Measurements from ENCODE around the gene EWSR1.

EWSR1 gene

GRCh38 chr22:29319072-29319471 is 51.0 kb downstream of the EWSR1 start:
- no peaks in the 10 kb centered on the region for H4K20me1 ChIP-seq (ENCODE audit: insufficient read depth, low read length, poor library complexity, severe bottlenecking)
- no peak overlapping the region for H3K4me3 ChIP-seq (ENCODE audit: low read length, poor library complexity, severe bottlenecking)
- no peak overlapping the region for H3K9ac ChIP-seq (ENCODE audit: low read depth, low read length, poor library complexity, severe bottlenecking)
- H3K36me3 ChIP-seq (ENCODE audit: insufficient read depth, low read length): no peaks in the 10 kb centered on the region
- no peak overlapping the region for H2AFZ ChIP-seq (ENCODE audit: low read length)
- TF ChIP-seq EZH2phosphoT487 (IDR thresholded peaks at IDR 0.05; ENCODE audit: borderline replicate concordance) (no peak), CTCF (conservative IDR thresholded peaks at IDR 0.05; ENCODE audit: low read length) (no peak)
- no peaks in the 10 kb centered on the region for H3K9me2 ChIP-seq (replicated peaks; ENCODE audit: low read depth, low read length)
- H3K4me1 ChIP-seq (ENCODE audit: insufficient read depth, low read length, poor library complexity, severe bottlenecking): no peaks in the 10 kb centered on the region
- no peak overlapping the region for H3K4me2 ChIP-seq (ENCODE audit: low read depth, low read length, poor library complexity, severe bottlenecking)
- H3K9me3 ChIP-seq (ENCODE audit: insufficient read depth, low read depth, low read length): no peaks in the 10 kb centered on the region
- H3K79me2 ChIP-seq (ENCODE audit: insufficient read depth, low read length): no peaks in the 10 kb centered on the region
- no peaks in the 10 kb centered on the region for H3K27me3 ChIP-seq (ENCODE audit: insufficient read depth, low read length, poor library complexity, severe bottlenecking)
- no peaks in the 10 kb centered on the region for H3F3A ChIP-seq (ENCODE audit: low read depth)

GRCh38 chr22:29320546-29320945 is 52.5 kb downstream of the EWSR1 start:
- no peak overlapping the region for H3K9ac ChIP-seq (ENCODE audit: low read depth, low read length, poor library complexity, severe bottlenecking)
- no peaks in the 10 kb centered on the region for H3F3A ChIP-seq (ENCODE audit: low read depth)
- H4K20me1 ChIP-seq (ENCODE audit: insufficient read depth, low read length, poor library complexity, severe bottlenecking): no peaks in the 10 kb centered on the region
- H3K4me3 ChIP-seq (ENCODE audit: low read length, poor library complexity, severe bottlenecking): no peak overlapping the region
- no peaks in the 10 kb centered on the region for H3K4me1 ChIP-seq (ENCODE audit: insufficient read depth, low read length, poor library complexity, severe bottlenecking)
- H3K9me3 ChIP-seq (ENCODE audit: insufficient read depth, low read depth, low read length): no peaks in the 10 kb centered on the region
- H3K36me3 ChIP-seq (ENCODE audit: insufficient read depth, low read length): no peaks in the 10 kb centered on the region
- no peak overlapping the region for H3K4me2 ChIP-seq (ENCODE audit: low read depth, low read length, poor library complexity, severe bottlenecking)
- H2AFZ ChIP-seq (ENCODE audit: low read length): no peak overlapping the region
- H3K27me3 ChIP-seq (ENCODE audit: insufficient read depth, low read length, poor library complexity, severe bottlenecking): no peaks in the 10 kb centered on the region
- no peaks in the 10 kb centered on the region for H3K9me2 ChIP-seq (replicated peaks; ENCODE audit: low read depth, low read length)
- no peaks in the 10 kb centered on the region for H3K79me2 ChIP-seq (ENCODE audit: insufficient read depth, low read length)
- TF ChIP-seq EZH2phosphoT487 (IDR thresholded peaks at IDR 0.05; ENCODE audit: borderline replicate concordance) (no peak), CTCF (conservative IDR thresholded peaks at IDR 0.05; ENCODE audit: low read length) (peak; percentile 44)

GRCh38 chr22:29323641-29324040 is 55.6 kb downstream of the EWSR1 start:
- TF ChIP-seq EZH2phosphoT487 (IDR thresholded peaks at IDR 0.05; ENCODE audit: borderline replicate concordance): no peak
- no peak for TF ChIP-seq CTCF (conservative IDR thresholded peaks at IDR 0.05; ENCODE audit: low read length)
- Histone ChIP-seq H4K20me1 (ENCODE audit: insufficient read depth, low read length, poor library complexity, severe bottlenecking) (no peaks in the 10 kb centered on the region), H3K9ac (ENCODE audit: low read depth, low read length, poor library complexity, severe bottlenecking) (no peak overlapping the region), H3K27me3 (ENCODE audit: insufficient read depth, low read length, poor library complexity, severe bottlenecking) (no peaks in the 10 kb centered on the region), H3K79me2 (ENCODE audit: insufficient read depth, low read length) (no peaks in the 10 kb centered on the region), H3K9me2 (replicated peaks; ENCODE audit: low read depth, low read length) (no peaks in the 10 kb centered on the region), H2AFZ (ENCODE audit: low read length) (no peak overlapping the region), H3K4me3 (ENCODE audit: low read length, poor library complexity, severe bottlenecking) (no peak overlapping the region), H3F3A (ENCODE audit: low read depth) (no peaks in the 10 kb centered on the region), H3K36me3 (ENCODE audit: insufficient read depth, low read length) (peaks cover 26% of the 10 kb centered on the region; the same call in 1 of the 2 replicates), H3K9me3 (ENCODE audit: insufficient read depth, low read depth, low read length) (no peaks in the 10 kb centered on the region), H3K4me1 (ENCODE audit: insufficient read depth, low read length, poor library complexity, severe bottlenecking) (no peaks in the 10 kb centered on the region), H3K4me2 (ENCODE audit: low read depth, low read length, poor library complexity, severe bottlenecking) (no peak overlapping the region)

Data from Loucy (cell line).